ENCODE results near the gene MIPEP.

- TF ChIP-seq CTCF (conservative IDR thresholded peaks at IDR 0.05) = no peak
- TF ChIP-seq EZH2 (IDR thresholded peaks at IDR 0.05; ENCODE audit: low read depth) = no peak
Measured at GRCh38 chr13:23722726-23723453, 166.3 kb downstream of the MIPEP start.

Data from PC-9 (cell line).